GM18505 (cell line): ENCODE results near the gene SYS1.

ENCODE experiments used
- ATAC-seq: cut with Tn5 transposase; IDR thresholded peaks from one replicate; pipeline ENCODE4 v1.9.1; 2021; ENCODE audit not compliant: unreplicated experiment
- POLR2A ChIP-seq: IDR thresholded peaks from 4 replicates; pipeline ENCODE4 v1.6.1; 2011; ENCODE audit warnings: borderline replicate concordance; ENCODE audit not compliant: insufficient read depth, insufficient read length; ENCODE audit errors: extremely low read depth

SYS1 gene

GRCh38 chr20:45362804-45363610, at the start of gene SYS1:
Gene SYS1 (plus strand): TSS chr20:45363156. CDS start chr20:45363532, 376 bp downstream.
- peak; percentile 88 for TF ChIP-seq POLR2A
- ATAC-seq, result peak; percentile 82

GRCh38 chr20:45313943-45314342, 49.0 kb upstream of the SYS1 start:
- no peak for TF ChIP-seq POLR2A
- no peak for ATAC-seq

- TF ChIP-seq POLR2A, result no peak
- no peak for ATAC-seq
Observed at GRCh38 chr20:45315672-45316071, 47.3 kb upstream of the SYS1 start.

- no peak for TF ChIP-seq POLR2A
Observed at GRCh38 chr20:45316150-45317080, 46.5 kb upstream of the SYS1 start.

GRCh38 chr20:45317826-45318225, 45.1 kb upstream of the SYS1 start:
- no peak for TF ChIP-seq POLR2A
- ATAC-seq, result no peak

More at GRCh38 chr20:45316150-45317080, 46.5 kb upstream of the SYS1 start:
- ATAC-seq, result no peak

GRCh38 chr20:45318386-45318939, 44.5 kb upstream of the SYS1 start:
- ATAC-seq, result no peak
- TF ChIP-seq POLR2A, result no peak

- TF ChIP-seq POLR2A, result no peak
- no peak for ATAC-seq
Observed at GRCh38 chr20:45318948-45319347, 44.0 kb upstream of the SYS1 start.

GRCh38 chr20:45320948-45321595, 41.9 kb upstream of the SYS1 start:
- ATAC-seq, result no peak
- TF ChIP-seq POLR2A, result no peak

- no peak for ATAC-seq
Observed at GRCh38 chr20:45322952-45323383, 40.0 kb upstream of the SYS1 start.

GRCh38 chr20:45323731-45324130, 39.2 kb upstream of the SYS1 start:
- no peak for ATAC-seq
- TF ChIP-seq POLR2A, result no peak

More at GRCh38 chr20:45322952-45323383, 40.0 kb upstream of the SYS1 start:
- no peak for TF ChIP-seq POLR2A

- TF ChIP-seq POLR2A, result no peak
- ATAC-seq, result no peak
Observed at GRCh38 chr20:45325371-45325770, 37.6 kb upstream of the SYS1 start.

GRCh38 chr20:45328451-45328850, 34.5 kb upstream of the SYS1 start:
- no peak for ATAC-seq
- no peak for TF ChIP-seq POLR2A
